Mesenchymal stem cell (in vitro differentiated cells and primary cell): ENCODE results near the gene CCSER1.

Source experiments
- DNase-seq: peaks from one replicate; pipeline ENCODE4 v3.0.0-alpha.2; 2013
- H2AFZ ChIP-seq: one replicate; pipeline ENCODE4 v1.6.1; 2013; ENCODE audit warnings: low read depth, mild to moderate bottlenecking, control low read depth, inconsistent platforms, low read length, moderate library complexity
- H2AK5ac ChIP-seq: 2 replicates; pipeline ENCODE4 v1.6.1; 2013; ENCODE audit warnings: low read length, moderate library complexity, mild to moderate bottlenecking, inconsistent platforms; ENCODE audit not compliant: severe bottlenecking
- H2BK120ac ChIP-seq: one replicate; pipeline ENCODE4 v1.6.1; 2013; ENCODE audit warnings: low read depth, mild to moderate bottlenecking, inconsistent platforms, low read length, moderate library complexity
- H2BK12ac ChIP-seq, 2 experiments: one replicate each; pipeline ENCODE4 v1.6.1; 2013; ENCODE audit warnings: inconsistent platforms in 2 of 2, low read length in 2 of 2, mild to moderate bottlenecking in 2 of 2, moderate library complexity in 2 of 2, control low read depth in 1 of 2
- H2BK15ac ChIP-seq: one replicate; pipeline ENCODE4 v1.6.1; 2013; ENCODE audit warnings: mild to moderate bottlenecking, low read depth, inconsistent platforms; ENCODE audit not compliant: poor library complexity, severe bottlenecking
- H2BK5ac ChIP-seq: 2 replicates; pipeline ENCODE4 v1.6.1; 2013; ENCODE audit warnings: low read depth, mild to moderate bottlenecking, low read length, control low read depth, inconsistent platforms; ENCODE audit not compliant: poor library complexity, severe bottlenecking
- H3K14ac ChIP-seq, 2 experiments: one replicate each; pipeline ENCODE4 v1.6.1; 2013; ENCODE audit warnings: inconsistent platforms in 2 of 2, low read length in 2 of 2, control low read depth in 1 of 2, mild to moderate bottlenecking in 1 of 2, moderate library complexity in 1 of 2
- H3K18ac ChIP-seq, 2 experiments: one replicate each; pipeline ENCODE4 v1.6.1; 2013; ENCODE audit warnings: inconsistent platforms in 2 of 2, low read length in 2 of 2, control low read depth in 1 of 2, low read depth in 1 of 2, mild to moderate bottlenecking in 1 of 2
- H3K23ac ChIP-seq, 2 experiments: one replicate each; pipeline ENCODE4 v1.6.1; 2013; ENCODE audit warnings: inconsistent platforms in 2 of 2, low read length in 2 of 2, mild to moderate bottlenecking in 2 of 2, moderate library complexity in 2 of 2, control low read depth in 1 of 2
- H3K27ac ChIP-seq: 2 replicates; pipeline ENCODE4 v1.5.1; 2013; ENCODE audit warnings: mild to moderate bottlenecking, moderate library complexity, low read length, control low read depth, inconsistent platforms; ENCODE audit not compliant: poor library complexity, severe bottlenecking
- H3K27me3 ChIP-seq, 2 experiments: 2 replicates each; pipeline versions ENCODE4 v1.6.1 to v1.7.0; 2013; ENCODE audit warnings: low read length in 2 of 2, mild to moderate bottlenecking in 2 of 2, moderate library complexity in 2 of 2, control low read depth in 1 of 2, inconsistent platforms in 1 of 2; ENCODE audit not compliant: control insufficient read depth in 1 of 2, insufficient read depth in 1 of 2
- H3K36me3 ChIP-seq, 2 experiments: 2 replicates each; pipeline versions ENCODE4 v1.6.1 to v1.7.0; 2013; ENCODE audit warnings: low read length in 2 of 2, control low read depth in 1 of 2, inconsistent platforms in 1 of 2, low read depth in 1 of 2, mild to moderate bottlenecking in 1 of 2; ENCODE audit not compliant: insufficient read depth in 2 of 2, control insufficient read depth in 1 of 2
- H3K4ac ChIP-seq, 2 experiments: one replicate each; pipeline ENCODE4 v1.6.1; 2013; ENCODE audit warnings: inconsistent platforms in 2 of 2, low read length in 2 of 2, mild to moderate bottlenecking in 2 of 2, moderate library complexity in 2 of 2, control low read depth in 1 of 2, low read depth in 1 of 2
- H3K4me1 ChIP-seq: 2 replicates; pipeline ENCODE4 v1.6.1; 2013; ENCODE audit warnings: low read depth, low read length, control low read depth; ENCODE audit not compliant: control insufficient read depth, insufficient read depth
- H3K4me2 ChIP-seq: 2 replicates; pipeline ENCODE4 v1.6.1; 2013; ENCODE audit warnings: low read length, mild to moderate bottlenecking, inconsistent platforms; ENCODE audit not compliant: poor library complexity, severe bottlenecking
- H3K4me3 ChIP-seq, 2 experiments: 2 replicates each; pipeline versions ENCODE4 v1.5.1 to v1.7.0; 2013; ENCODE audit warnings: low read length in 2 of 2, mild to moderate bottlenecking in 2 of 2, control low read depth in 1 of 2, low read depth in 1 of 2; ENCODE audit not compliant: insufficient read depth in 1 of 2
- H3K79me1 ChIP-seq: replicated peaks from 2 replicates; pipeline ENCODE4 v1.6.1; 2013; ENCODE audit warnings: mild to moderate bottlenecking, control low read depth, low read length, inconsistent platforms; ENCODE audit not compliant: poor library complexity, severe bottlenecking
- H3K9ac ChIP-seq: 2 replicates; pipeline ENCODE4 v1.7.0; 2013; ENCODE audit warnings: mild to moderate bottlenecking, low read length, moderate library complexity
- H3K9me3 ChIP-seq: 2 replicates; pipeline ENCODE4 v1.7.0; 2013; ENCODE audit warnings: mild to moderate bottlenecking, low read length; ENCODE audit not compliant: control insufficient read depth
- H4K8ac ChIP-seq: one replicate; pipeline ENCODE4 v1.6.1; 2013; ENCODE audit warnings: inconsistent platforms, mild to moderate bottlenecking, low read length, moderate library complexity
- H4K91ac ChIP-seq: one replicate; pipeline ENCODE4 v1.6.1; 2013; ENCODE audit warnings: mild to moderate bottlenecking, low read length, inconsistent platforms
- WGBS: methylation state at CpG from one replicate; pipeline ENCODE4 v1.1.7; 2013; ENCODE audit warnings: mixed read lengths; 5-methylcytosine and 5-hydroxymethylcytosine counted together

CCSER1 gene

DNA sequence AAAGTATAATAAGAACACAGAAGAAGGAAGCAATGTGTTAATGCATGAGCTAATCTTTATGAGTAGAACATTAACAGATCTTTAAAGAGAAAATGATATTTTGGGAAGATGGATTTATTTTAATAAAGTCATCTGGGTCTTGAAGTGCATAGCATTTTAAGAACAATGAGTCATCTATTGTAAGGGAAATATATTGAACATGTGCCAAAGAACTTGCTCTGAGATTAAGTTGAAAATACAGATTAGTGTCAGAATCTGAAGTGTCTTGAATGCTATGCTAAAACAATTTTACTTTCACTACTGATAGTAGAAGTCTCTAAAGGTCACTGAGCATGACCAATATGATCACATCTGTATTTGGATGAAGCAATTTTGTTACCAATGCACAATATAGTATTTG lies 1399.9 kb downstream of the CCSER1 start:
- Histone ChIP-seq H4K8ac (no peak overlapping the region), H2BK15ac (no peak overlapping the region), H3K36me3 (no peaks in the 10 kb centered on the region), H3K27ac (no peak overlapping the region), H3K18ac (no peak overlapping the region), H3K9ac (no peak overlapping the region), H2BK5ac (no peak overlapping the region), H2BK12ac (no peak overlapping the region), H2AFZ (no peak overlapping the region), H3K4me2 (no peak overlapping the region), H4K91ac (no peak overlapping the region), H3K27me3 (no peaks in the 10 kb centered on the region), H3K23ac (no peak overlapping the region), H3K9me3 (peaks cover 3% of the 10 kb centered on the region), H2BK120ac (no peak overlapping the region), H3K14ac (no peak overlapping the region), H3K4ac (no peak overlapping the region), H3K79me1 (no peaks in the 10 kb centered on the region), H3K4me1 (no peaks in the 10 kb centered on the region), H2AK5ac (no peak overlapping the region), H3K4me3 (no peak overlapping the region)
- no peak for DNase-seq

DNA sequence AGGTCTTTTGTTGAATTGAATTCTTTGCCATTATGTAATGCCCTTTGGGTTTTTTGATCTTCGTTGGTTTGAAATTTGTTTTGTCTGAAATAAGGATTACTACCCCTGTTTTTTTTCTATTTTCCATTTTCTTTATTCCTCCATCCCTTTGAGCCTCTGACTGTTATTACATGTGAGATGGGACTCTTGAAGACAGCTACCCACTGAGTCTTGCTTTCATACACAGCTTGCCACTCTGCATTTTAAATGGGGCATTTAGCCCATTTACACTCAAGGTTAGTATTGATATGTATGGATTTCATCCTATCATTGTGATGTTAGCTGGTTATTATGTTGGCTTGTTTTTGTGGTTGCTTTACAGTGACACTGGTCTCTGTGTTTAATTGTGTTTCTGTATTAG lies 1440.4 kb downstream of the CCSER1 start:
- H3K9me3 ChIP-seq: peaks cover 9% of the 10 kb centered on the region

DNA sequence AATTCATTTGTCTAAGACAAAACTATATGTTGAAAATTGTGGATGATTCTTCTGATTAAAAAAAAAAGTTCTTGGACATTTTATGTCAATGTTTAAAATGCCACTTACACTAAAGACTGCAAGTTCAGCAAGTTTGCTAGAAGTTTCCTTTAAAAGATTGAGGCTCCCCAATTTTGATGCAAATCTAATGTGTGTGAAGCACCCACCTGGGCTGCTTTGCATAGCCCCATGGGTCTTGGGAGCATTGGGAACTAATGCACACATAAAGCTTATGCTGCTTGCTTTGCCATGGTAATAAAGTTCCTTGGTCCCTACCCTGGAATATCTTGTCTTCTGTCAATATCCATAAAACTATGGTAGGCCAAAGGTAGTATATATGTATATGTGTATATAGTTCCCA lies 1450.7 kb downstream of the CCSER1 start:
- Histone ChIP-seq H3K4me1 (no peaks in the 10 kb centered on the region), H2BK120ac (no peak overlapping the region), H2BK15ac (no peak overlapping the region), H3K79me1 (no peaks in the 10 kb centered on the region), H3K36me3 (no peaks in the 10 kb centered on the region), H3K18ac (no peak overlapping the region), H3K27ac (no peak overlapping the region), H2BK5ac (no peak overlapping the region), H2AFZ (no peak overlapping the region), H3K9me3 (no peaks in the 10 kb centered on the region), H4K8ac (no peak overlapping the region), H3K14ac (no peak overlapping the region), H2BK12ac (no peak overlapping the region), H3K4me3 (no peak overlapping the region), H4K91ac (no peak overlapping the region), H3K23ac (no peak overlapping the region), H3K9ac (no peak overlapping the region), H3K4ac (no peak overlapping the region), H2AK5ac (no peak overlapping the region), H3K4me2 (no peak overlapping the region), H3K27me3 (no peaks in the 10 kb centered on the region)
- DNase-seq: no peak

More for the DNA sequence above, 1440.4 kb downstream of the CCSER1 start:
- Histone ChIP-seq H3K79me1 (no peaks in the 10 kb centered on the region), H3K9ac (no peak overlapping the region), H2BK15ac (no peak overlapping the region), H2BK5ac (no peak overlapping the region), H3K4ac (no peak overlapping the region), H3K14ac (no peak overlapping the region), H3K4me3 (no peak overlapping the region), H3K4me2 (no peak overlapping the region), H3K27me3 (no peaks in the 10 kb centered on the region), H3K23ac (no peak overlapping the region), H3K4me1 (no peaks in the 10 kb centered on the region), H3K27ac (no peak overlapping the region), H2BK12ac (no peak overlapping the region), H2AK5ac (no peak overlapping the region), H4K91ac (no peak overlapping the region), H3K36me3 (no peaks in the 10 kb centered on the region), H4K8ac (no peak overlapping the region), H2AFZ (no peak overlapping the region), H3K18ac (no peak overlapping the region), H2BK120ac (no peak overlapping the region)
- no CpG with 5 or more reads among the region's 1 CpG for WGBS
- DNase-seq: no peak

DNA sequence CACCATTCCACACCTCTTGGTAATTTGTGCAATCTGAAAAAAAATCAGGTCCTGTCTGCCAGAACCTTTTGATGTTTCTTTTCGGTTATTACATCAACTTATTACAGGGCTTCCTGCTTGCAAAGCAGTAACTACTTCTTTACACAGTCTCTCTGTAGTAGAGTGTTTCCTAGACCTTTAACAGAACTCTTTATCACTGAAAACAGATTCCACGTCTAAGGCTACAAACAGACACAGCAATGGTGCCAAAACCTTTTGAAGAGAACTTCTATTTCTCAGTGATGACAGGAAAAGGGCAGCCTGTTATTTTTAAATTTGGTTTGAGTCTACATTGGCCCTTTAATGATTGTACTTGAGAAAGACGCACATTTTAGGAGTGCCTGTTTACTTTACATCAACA lies 1463.1 kb downstream of the CCSER1 start:
- Histone ChIP-seq H4K91ac (no peak overlapping the region), H2AK5ac (no peak overlapping the region), H3K4me3 (no peak overlapping the region), H3K4ac (no peak overlapping the region), H3K4me1 (no peaks in the 10 kb centered on the region), H2BK120ac (no peak overlapping the region), H2AFZ (no peak overlapping the region), H3K9ac (no peak overlapping the region), H3K23ac (no peak overlapping the region), H3K18ac (no peak overlapping the region), H2BK15ac (no peak overlapping the region), H3K79me1 (no peaks in the 10 kb centered on the region), H2BK5ac (no peak overlapping the region), H3K27ac (no peak overlapping the region), H4K8ac (no peak overlapping the region), H3K27me3 (no peaks in the 10 kb centered on the region), H2BK12ac (no peak overlapping the region), H3K36me3 (no peaks in the 10 kb centered on the region), H3K14ac (no peak overlapping the region), H3K4me2 (no peak overlapping the region), H3K9me3 (peaks cover 5% of the 10 kb centered on the region)
- WGBS: 50% methylated on average over 2 of the region's 3 CpGs
- DNase-seq: no peak
